ENCODE measurements around the gene EPOP. TPM values are rescaled to one million over a fixed set of nuclear protein-coding genes. Genes with fewer than 3 reads are reported as not detected.

The EPOP gene
- total RNA-seq, 1 donor from 2014 or later, result 8.2 TPM

GRCh38 chr17:38707678-38708351 lies 33.1 kb upstream of the EPOP start:
- no peak for TF ChIP-seq CTCF (IDR thresholded peaks at IDR 0.05; ENCODE audit: unreplicated experiment)
- H3K27ac Mint-ChIP-seq, result no peak overlapping the region
- no peak for DNase-seq (ENCODE audit: low spot score, unreplicated experiment)
- H3K4me1 Mint-ChIP-seq (ENCODE audit: low read depth), result peaks cover 37% of the 10 kb centered on the region
- H3K36me3 Mint-ChIP-seq (ENCODE audit: insufficient read depth), result peaks cover 13% of the 10 kb centered on the region
- peak overlapping the region; percentile 90 for H3K4me3 Mint-ChIP-seq (ENCODE audit: low read depth)
- peaks cover 9% of the 10 kb centered on the region for H3K27me3 Mint-ChIP-seq
- H3K9me3 Mint-ChIP-seq (ENCODE audit: low read depth), result no peaks in the 10 kb centered on the region

- Mint-ChIP-seq H3K27me3 (peaks cover 9% of the 10 kb centered on the region), H3K36me3 (ENCODE audit: insufficient read depth) (peaks cover 13% of the 10 kb centered on the region), H3K9me3 (ENCODE audit: low read depth) (no peaks in the 10 kb centered on the region), H3K27ac (peak overlapping the region; percentile 57), H3K4me3 (ENCODE audit: low read depth) (peak overlapping the region; percentile 90), H3K4me1 (ENCODE audit: low read depth) (peaks cover 38% of the 10 kb centered on the region)
- TF ChIP-seq CTCF (IDR thresholded peaks at IDR 0.05; ENCODE audit: unreplicated experiment), result no peak
- no peak for DNase-seq (ENCODE audit: low spot score, unreplicated experiment)
These were observed 31.9 kb upstream of the EPOP start for GRCh38 chr17:38706505-38707216.

- Mint-ChIP-seq H3K27me3 (peaks cover 13% of the 10 kb centered on the region), H3K9me3 (ENCODE audit: low read depth) (no peaks in the 10 kb centered on the region), H3K27ac (peak overlapping the region; percentile 92)
These were observed 31.2 kb upstream of the EPOP start for GRCh38 chr17:38705803-38706504.

GRCh38 chr17:38705523-38705802 lies 30.7 kb upstream of the EPOP start:
- Mint-ChIP-seq H3K4me1 (ENCODE audit: low read depth) (peaks cover 31% of the 10 kb centered on the region), H3K4me3 (ENCODE audit: low read depth) (peak overlapping the region; percentile 90), H3K27ac (no peak overlapping the region), H3K27me3 (peaks cover 14% of the 10 kb centered on the region), H3K9me3 (ENCODE audit: low read depth) (no peaks in the 10 kb centered on the region), H3K36me3 (ENCODE audit: insufficient read depth) (peaks cover 9% of the 10 kb centered on the region)
- TF ChIP-seq CTCF (IDR thresholded peaks at IDR 0.05; ENCODE audit: unreplicated experiment), result no peak
- DNase-seq (ENCODE audit: low spot score, unreplicated experiment), result no peak

More at GRCh38 chr17:38705803-38706504, 31.2 kb upstream of the EPOP start:
- TF ChIP-seq CTCF (IDR thresholded peaks at IDR 0.05; ENCODE audit: unreplicated experiment), result no peak
- Mint-ChIP-seq H3K36me3 (ENCODE audit: insufficient read depth) (peaks cover 9% of the 10 kb centered on the region), H3K4me1 (ENCODE audit: low read depth) (peaks cover 36% of the 10 kb centered on the region), H3K4me3 (ENCODE audit: low read depth) (peak overlapping the region; percentile 90)
- DNase-seq (ENCODE audit: low spot score, unreplicated experiment), result peak; percentile 28
